ENCODE data around the gene PRR36.
A peak's percentile ranks its signal among the peaks of the same experiment; 100 is the strongest.
"Not testable (repeated sequence)": the region's sequence is repeated elsewhere in the genome, so short reads cannot be mapped to it uniquely, and the experiment has no call there.

Gene PRR36

DNA sequence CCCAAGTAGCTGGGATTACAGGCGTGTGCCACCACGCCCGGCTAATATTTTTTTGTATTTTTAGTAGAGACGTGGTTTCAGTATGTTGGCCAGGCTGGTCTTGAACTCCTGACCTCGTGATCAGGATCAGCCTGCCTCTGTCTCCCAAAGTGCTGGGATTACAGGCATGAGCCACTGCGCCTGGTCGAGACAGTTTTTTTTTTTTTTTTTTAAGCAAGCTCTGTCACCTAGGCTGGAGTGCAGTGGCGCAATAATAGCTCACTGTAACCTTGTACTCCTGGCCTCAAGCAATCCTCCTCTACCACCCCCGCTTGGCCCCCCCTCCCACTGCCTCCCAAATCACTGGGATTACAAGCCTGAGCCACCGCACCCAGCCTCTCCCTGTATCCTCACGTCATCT is 23.1 kb upstream of the PRR36 start:
- no peak for DNase-seq

DNA sequence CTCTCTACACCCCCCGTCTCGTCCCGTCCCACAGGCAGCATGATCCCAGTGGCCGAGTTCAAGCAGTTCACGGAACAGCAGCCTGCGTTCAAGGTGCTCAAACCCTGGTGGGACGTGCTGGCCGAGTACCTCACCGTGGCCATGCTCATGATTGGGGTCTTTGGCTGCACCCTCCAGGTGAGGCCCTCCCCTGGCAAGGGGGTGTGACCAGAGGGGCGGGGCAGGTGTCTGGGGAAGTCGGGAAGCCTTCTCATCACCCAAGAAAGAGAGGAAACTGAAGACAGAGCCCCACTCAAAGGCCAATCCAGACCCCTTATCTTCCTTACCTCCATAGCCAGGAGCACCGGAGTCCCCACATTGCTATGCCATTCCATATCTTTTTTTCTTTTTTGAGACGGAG is 21.4 kb upstream of the PRR36 start:
- DNase-seq, result no peak

GRCh38 chr19:7894612-7895309 is 20.6 kb upstream of the PRR36 start:
- DNase-seq, result no peak

DNA sequence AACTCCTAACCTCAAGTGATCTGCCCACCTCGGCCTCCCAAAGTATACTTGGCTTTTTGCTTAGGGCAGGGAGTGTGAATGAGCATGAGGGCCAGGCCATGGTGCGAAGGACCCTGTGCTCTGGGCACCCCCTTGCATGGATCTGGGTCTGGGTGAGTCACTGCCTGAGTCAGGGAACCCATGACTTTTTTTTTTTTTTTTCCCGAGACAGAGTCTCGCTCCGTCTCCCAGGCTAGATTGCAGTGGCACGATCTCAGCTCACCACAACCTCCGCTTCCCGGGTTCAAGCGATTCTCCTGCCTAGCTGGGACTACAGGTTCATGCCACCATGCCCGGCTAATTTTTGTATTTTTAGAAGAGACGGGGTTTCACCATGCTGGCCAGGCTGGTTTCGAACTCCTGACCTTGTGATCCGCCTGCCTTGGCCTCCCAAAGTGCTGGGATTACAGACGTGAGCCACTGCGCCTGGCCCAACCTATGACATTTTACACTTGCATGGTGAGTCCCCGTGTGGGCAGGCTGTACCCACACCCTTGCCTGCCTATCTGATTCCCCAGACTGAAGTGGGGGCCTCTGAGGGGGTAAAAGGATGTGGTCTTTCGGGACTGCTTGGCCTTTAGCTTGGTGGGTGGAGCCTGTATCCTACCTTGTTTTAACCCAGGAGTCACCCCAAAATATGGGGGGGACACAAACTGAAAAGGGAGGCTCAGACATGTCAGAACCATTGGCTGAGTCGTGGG is 19.3 kb upstream of the PRR36 start:
- DNase-seq, result not testable (repeated sequence)

DNA sequence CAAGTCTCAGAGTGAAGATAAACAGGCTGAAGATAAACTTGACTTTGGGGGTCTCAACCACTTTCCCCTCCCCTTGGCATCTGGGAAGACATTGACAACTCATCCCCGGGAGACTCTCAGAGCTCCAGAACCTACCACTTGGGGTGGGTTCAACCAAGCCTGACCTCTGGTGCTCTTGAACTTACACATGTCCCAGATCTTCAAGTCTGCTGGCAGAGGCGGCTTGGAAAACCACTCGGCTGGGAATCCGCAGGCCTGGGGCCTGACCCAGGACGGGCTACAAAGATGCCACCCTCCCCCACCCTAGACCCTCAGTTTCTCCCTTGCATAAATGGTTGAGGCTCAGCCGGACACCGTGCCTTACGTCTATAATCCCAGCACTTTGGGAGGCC is 14.6 kb upstream of the PRR36 start:
- no peak for DNase-seq

DNA sequence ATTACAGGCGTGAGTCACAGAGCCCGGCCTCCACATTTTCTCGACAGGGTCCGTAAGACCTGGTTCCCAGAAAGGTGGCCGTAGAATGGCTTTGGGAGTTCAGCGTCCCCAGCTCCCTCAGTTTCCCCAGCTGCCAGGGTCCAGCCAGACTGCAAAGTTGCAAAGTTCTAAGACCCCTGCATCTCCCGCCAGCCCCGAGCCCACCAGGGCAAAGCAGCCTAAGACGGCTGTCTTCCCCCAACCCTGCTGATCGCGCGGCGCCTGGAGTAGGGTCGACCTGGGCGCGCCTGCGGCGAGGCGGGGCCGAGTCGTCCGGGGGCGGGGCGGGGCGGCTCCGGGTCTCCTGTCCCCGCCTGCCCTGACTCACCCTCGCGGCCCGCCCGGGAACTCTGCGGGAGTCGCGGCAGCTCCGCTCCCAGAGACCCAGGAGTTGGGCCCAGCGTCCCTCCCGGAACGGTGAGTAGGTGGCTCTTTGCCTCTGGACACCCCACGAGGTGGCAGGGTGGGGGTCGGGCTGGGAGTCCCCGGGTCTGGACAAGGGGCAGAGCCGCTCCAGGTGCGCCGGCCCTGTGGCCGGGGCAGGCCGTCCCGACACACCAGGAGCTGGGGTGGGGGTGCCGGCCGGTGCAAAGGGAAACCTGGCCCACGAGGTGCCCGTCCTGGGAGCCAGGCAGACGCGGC is 14.1 kb upstream of the PRR36 start, which contains the start of gene LRRC8E:
Gene LRRC8E, plus strand, starts transcription at position 366 of the 681 bp plus-strand sequence. CDS start 7,094 bp downstream, outside the sequence.
- no peak for DNase-seq

- no peak for DNase-seq
Observed at GRCh38 chr19:7887408-7888144, 13.4 kb upstream of the PRR36 start.

DNA sequence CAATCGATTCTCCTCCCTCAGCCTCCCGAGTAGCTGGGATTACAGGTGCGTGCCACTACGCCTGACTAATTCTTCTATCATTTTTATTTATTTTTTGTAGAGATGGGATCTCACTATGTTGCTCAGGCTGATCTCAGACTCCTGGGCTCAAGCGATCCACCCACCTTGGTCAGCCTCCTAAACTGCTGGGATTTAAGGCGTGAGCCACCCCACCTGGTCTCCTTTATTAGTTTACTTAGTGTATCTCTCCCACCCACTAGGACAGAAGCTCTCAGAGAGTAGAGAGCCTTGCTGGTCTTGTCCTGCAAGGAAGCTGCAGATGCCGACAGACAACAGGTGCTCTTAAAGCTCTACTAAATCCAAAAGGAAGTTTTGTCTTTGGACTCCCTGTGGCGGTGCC is 11.6 kb upstream of the PRR36 start:
- no peak for DNase-seq

- no peak for DNase-seq
Observed at GRCh38 chr19:7883796-7884570, 9.8 kb upstream of the PRR36 start.

GRCh38 chr19:7883105-7883504 is 8.9 kb upstream of the PRR36 start:
- DNase-seq, result no peak

DNA sequence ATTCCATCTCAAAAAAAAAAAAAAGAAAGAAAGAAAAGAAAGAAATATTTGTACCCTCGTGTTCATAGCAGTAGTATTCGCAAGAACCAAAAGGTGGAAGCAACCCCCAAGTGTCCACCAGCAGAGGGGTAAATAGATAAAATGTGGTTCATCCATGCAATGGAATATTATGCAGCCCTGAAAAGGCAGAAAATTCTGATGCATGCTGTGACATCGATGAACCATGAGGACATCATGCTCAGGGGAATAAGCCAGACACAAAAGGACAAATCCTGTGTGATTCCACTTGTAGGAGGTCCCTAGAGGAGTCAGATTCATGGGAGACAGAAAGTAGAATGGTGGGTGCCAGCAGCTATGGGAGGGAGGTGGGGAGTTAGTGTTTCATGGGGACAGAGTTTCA is 7.7 kb upstream of the PRR36 start:
- no peak for DNase-seq

- no peak for DNase-seq
Observed at GRCh38 chr19:7879836-7880235, 5.6 kb upstream of the PRR36 start.

GRCh38 chr19:7879111-7879807 is 5.1 kb upstream of the PRR36 start:
- DNase-seq, result no peak

GRCh38 chr19:7877249-7877836 is 3.2 kb upstream of the PRR36 start:
- DNase-seq, result no peak

DNA sequence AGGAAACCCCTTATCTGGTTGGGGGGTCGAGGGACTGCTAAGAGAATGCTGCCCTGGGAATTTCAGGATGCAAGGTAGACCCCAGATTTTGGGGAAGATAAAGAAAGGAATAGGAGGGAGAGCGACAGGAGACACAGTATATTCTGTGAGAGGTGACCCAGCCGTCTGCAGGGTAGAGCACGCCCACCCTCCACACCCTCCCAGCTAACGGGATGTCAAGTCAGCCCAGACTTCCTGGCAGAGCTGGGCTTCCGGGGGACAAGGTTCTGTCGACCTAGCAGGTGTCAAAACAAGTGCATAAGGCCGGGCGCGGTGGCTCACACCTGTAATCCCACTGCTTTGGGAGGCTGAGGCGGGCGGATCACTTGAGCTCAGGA is 695 bp upstream of the PRR36 start:
- no peak for DNase-seq

GRCh38 chr19:7873304-7874075 is 700 bp downstream of the PRR36 start:
- no peak for DNase-seq

DNA sequence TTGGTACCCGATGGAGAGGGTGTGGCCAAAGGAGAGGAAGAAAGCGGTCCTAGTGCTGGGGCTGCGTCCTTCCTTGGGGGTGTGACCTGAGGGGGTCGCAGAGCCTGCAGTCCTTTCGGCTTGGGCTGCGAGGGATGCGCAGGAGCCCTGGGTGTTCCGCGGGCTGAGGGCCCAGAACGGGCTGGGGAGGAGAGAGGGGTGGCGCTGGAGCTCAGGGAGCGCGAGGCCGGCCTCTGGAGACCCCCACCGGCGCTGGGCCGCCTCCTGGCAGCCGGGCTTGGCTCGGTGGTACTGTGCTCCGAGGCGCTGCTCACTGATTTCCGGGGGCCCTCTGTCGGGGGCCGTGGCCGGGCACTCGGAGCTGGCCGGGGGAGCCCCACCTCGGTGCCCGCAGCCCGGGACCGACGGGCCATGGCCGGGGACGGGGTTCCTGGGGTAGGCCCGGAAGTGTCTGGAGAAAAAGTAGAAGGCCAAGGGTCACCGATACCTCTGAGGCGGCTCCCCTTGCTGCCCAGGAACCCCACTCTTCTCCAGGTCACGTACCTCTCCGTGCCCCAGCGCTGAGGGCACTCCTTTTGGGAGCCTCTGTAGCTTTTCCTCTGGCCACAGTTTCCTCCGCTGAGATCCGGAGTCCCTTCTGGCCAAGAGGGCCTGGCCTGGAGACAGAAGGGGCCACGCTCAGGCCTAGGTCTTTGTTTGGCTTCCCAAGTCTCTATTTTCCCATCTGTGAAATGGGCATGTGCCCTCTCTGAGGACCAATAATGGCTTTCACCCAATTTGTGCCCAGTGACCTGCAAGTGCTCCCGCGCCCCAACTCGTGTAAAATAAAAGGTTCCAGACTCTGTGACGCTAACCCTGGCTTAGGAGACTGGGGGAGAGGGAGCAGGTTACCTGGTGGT is 1.6 kb downstream of the PRR36 start:
- DNase-seq, result no peak

GRCh38 chr19:7871437-7872305 is 2.5 kb downstream of the PRR36 start:
- DNase-seq, result peak; percentile 88 to 91
